ENCODE data around the gene TIE1.

Gene TIE1

DNA sequence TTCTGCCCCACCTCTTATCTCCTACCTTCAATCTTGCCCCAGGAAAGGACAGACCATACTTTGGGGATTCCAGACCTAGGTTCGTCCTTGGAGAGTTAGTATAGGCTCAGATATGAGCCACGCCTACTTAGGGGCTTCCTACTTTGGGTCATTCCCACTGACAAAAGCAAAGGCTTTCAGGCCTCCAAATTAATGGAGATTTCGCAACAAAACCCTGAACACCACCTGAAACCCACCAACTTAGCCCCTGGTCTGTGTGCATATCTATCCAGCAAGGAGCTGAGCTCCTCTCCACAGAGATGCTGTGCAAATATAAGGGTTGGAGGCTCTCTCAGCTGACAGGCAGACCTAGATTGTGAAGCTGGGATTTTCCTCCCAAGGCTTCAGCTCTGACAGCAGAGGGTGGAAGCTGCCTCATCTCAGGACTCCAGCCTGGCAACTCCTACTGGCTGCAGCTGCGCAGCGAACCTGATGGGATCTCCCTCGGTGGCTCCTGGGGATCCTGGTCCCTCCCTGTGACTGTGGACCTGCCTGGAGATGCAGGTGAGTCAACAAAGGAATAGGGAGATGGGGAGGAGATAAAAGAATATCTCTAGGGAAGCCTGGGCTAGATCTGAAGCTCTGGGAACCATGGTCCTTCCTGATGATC is 38.9 kb downstream of the TIE1 start:
- DNase-seq (ENCODE audit: low read depth) = no peak

DNA sequence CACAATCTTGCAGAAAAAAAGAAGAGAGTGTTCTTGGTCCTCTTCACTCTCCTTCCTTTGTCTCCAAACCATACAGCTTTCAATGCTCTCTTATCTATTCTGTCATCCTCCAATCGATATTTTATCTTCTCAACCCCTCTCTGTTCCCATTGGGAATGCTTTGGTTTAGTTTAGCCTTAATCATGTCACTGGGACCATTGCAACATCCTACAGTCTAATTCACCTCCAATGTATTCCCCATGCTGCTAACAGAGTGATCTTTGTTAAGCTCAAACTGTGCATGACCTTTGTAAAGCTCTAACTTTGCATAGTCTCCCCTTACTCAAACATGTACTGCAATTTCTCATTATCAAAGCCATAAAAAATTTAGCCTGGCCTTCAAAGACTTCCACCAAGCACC is 39.8 kb downstream of the TIE1 start:
- DNase-seq (ENCODE audit: low read depth) = no peak

DNA sequence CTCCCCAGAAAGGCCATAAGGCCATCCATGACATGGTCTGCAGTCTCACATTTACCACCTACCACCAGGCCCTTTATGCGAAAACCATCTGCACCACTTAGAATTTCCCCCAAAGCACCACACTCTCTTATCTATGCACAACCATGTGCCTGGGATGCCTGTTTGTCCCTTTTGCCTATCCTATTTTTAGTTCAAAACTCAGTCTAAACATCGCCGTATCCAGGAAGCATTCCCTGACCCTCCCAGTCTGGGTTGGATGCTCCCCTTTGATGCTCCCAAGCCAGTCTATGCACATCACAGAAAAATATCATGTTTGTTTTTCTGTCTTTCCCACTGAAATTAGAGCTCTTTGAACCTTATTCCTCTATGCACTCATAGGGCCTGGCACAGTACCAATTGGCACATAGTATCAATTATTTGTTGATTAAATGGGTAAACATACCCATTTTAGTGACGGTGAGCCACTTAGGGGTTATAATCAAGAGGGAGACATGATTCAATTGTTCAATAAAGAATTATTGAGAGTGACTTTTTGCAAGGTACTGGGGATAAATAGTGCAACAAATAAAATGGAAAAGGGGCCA is 43.6 kb downstream of the TIE1 start:
- no peak for DNase-seq (ENCODE audit: low read depth)

DNA sequence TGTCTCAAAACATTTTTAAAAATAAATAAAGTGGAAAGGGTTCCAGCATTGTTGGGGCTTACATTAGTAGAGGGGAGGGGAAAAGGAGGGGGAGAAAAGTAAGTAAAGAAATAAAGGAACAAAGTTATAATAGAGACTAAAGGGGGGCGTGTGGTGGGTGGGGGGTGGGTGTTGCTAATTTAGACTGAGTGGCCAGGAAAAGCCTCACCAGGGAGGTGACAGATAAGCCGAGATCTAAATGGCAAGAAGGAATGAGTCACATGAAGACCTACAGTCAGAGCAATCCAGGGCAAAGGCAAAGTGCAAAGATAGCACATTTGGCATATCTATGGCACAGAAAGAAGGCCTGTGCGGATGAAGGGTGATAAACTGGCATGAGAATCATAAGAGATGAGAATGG is 44.3 kb downstream of the TIE1 start:
- no peak for DNase-seq (ENCODE audit: low read depth)

DNA sequence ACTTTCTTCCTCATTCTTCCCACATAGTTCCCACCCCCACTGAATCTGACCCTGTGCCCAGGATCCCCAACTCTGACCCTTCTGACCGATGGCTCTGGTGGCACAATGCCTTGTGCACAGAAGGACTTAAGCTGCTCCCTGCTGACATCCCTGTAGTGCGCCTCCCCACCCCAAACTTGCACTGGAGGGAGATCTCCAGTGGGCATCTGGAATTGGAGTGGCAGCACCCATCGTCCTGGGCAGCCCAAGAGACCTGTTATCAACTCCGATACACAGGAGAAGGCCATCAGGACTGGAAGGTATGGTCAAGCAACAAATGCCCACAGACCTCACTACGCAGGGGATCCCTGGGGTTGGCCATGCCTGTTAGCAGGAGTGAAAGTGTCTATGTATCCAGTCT is 45.9 kb downstream of the TIE1 start:
- no peak for DNase-seq (ENCODE audit: low read depth)

DNA sequence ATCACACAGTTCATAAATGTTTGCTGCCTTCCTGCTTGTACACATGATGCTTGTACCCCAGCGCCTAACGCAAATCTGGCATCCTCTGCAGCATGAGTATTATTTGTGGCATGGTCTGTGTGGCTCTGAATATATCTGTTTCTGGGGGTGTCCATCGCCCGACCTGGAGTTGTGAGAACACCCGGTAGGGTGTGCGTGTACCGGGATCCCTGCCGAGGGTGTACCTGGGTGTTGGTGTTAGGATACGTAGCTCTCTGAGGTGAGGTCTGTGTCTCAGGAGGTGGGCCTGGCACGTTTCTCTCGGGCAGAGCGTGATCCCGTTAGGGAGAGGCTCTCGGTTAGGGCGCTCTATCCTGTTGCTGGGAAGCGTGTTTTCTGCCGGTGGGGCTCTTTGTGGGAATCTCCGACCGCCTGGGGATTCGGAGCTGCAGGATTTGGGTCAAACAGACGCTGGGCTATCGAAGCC is 47.6 kb downstream of the TIE1 start:
- no peak for DNase-seq (ENCODE audit: low read depth)

DNA sequence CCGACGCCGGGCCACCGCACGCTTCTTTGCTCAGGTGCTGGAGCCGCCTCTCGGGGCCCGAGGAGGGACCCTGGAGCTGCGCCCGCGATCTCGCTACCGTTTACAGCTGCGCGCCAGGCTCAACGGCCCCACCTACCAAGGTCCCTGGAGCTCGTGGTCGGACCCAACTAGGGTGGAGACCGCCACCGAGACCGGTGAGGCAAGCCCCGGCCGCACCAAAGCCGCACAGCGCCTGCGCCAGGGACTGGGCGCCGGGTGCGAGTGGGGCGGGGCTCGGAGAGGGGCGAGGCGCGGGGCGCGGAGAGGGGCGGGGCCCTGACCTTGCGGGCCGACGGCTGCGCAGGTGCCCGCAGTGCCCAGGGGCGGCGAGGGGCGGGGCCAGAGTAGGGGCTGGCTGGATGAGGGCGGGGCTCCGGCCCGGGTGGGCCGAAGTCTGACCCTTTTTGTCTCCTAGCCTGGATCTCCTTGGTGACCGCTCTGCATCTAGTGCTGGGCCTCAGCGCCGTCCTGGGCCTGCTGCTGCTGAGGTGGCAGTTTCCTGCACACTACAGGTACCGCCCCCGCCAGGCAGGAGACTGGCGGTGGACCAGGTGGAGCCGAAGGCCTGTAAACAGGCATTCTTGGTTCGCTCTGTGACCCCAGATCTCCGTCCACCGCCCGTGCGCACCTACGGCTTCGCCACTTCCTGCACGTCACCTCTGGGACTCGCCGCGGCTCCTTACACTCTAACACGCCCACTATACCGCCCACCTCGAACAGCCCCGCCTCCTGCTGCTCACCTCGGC is 48.2 kb downstream of the TIE1 start:
- no peak for DNase-seq (ENCODE audit: low read depth)

DNA sequence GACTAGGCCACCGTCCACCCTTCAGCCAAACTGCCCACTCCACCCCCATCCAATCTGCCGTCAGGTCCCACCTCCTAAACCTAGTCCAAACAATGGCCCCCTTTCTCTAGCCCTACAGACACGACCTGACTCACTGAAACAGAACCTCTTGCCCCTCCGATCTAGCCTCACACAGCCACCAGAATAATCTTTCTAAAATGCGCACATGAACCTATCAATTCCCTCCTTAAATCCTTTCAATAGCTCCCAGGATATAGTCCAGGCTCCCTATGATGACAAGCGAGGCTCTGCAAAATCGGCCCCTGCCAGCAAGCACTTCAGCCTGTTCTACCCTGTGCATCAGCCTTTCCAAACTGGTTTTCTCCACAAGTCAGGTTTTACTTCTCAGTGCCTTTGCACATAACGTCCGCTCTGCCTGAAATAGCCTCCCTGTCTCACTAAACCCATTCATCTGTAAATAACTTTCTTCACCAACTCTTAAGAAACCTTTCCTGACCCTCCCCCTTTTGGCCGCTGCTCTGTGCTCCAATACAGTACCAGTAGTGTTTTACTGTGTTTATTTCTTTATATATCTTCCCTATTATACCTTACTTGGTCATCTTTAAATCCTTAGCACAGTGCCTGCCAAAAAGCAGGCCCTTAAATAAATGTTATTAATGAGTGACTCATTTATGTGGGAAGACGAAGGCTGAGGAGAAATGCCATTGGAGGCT is 49.0 kb downstream of the TIE1 start:
- no peak for DNase-seq (ENCODE audit: low read depth)

DNA sequence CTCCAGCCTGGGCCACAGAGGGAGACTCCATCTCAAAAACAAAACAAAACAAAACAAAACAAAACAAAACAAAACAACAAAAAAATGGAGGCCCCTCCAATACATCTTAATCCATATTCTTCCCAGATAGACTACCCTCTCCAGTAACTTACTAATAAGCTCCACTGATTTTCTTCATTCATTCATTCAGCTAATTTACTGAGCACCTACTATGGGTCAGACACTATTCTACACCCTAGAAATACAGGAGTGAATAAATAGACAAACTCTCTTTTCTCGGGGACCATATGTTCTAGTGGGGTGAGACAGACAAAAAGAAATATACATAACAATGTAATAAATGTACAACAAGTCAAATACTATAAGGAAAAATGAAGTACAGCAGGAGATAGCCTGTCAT is 50.2 kb downstream of the TIE1 start:
- no peak for DNase-seq (ENCODE audit: low read depth)

DNA sequence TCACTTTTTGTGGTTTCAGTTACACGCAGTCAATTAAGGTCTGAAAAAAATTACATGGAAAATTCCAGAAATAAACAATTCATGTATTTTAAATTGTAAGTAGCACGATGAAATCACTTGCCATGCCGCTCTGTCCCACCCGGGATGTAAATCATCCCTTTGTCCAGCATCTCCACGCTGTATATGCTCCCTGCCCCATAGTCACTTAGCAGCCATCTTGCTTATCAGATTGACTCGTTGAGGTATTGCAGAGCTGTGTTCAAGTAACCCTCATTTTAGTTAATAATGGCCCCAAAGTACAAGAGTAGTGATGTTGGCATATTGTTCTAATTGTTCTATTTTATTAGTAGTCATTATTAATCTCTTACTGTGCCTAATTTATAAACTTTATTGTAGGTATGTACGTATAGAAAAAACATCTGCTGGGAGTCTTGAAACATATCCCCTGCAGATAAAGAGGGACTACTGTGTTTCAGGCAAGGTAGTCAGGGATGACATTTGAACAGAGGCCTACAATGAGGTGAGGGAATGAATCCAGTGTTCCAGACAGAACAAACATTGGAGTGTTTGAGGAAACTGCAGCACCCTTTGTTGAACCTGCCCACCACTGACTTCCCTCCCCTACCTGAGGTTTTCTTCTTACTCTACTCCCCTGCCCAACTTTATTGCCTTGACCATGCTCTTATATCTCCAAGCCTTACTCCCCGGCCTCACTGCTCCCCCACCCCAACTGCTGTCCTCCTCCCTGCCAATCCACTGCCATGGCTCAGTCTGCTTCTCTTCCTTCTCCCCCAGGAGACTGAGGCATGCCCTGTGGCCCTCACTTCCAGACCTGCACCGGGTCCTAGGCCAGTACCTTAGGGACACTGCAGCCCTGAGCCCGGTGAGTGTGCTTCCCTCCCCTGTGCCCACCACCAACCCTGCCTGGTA is 50.9 kb downstream of the TIE1 start:
- DNase-seq (ENCODE audit: low read depth) = no peak

DNA sequence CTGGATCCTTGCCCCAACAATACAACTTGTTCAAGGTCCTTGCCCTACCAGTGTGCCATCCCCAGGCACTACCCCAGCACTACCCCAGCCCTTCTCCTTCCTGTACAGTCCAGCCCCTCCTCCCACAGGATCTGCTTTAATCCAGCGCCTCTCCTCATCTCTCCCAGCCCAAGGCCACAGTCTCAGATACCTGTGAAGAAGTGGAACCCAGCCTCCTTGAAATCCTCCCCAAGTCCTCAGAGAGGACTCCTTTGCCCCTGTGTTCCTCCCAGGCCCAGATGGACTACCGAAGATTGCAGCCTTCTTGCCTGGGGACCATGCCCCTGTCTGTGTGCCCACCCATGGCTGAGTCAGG is 51.5 kb downstream of the TIE1 start:
- no peak for DNase-seq (ENCODE audit: low read depth)

DNA sequence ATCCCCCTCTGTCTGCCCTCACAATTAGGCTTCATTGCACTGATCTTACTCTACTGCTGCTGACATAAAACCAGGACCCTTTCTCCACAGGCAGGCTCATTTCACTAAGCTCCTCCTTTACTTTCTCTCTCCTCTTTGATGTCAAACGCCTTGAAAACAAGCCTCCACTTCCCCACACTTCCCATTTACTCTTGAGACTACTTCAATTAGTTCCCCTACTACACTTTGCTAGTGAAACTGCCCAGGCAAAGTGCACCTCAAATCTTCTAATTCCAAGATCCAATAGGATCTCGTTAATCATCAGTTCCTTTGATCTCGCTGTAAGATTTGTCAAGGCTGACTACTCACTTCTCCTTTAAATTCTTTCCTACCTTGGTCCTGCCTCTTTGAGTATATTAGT is 52.1 kb downstream of the TIE1 start:
- no peak for DNase-seq (ENCODE audit: low read depth)

DNA sequence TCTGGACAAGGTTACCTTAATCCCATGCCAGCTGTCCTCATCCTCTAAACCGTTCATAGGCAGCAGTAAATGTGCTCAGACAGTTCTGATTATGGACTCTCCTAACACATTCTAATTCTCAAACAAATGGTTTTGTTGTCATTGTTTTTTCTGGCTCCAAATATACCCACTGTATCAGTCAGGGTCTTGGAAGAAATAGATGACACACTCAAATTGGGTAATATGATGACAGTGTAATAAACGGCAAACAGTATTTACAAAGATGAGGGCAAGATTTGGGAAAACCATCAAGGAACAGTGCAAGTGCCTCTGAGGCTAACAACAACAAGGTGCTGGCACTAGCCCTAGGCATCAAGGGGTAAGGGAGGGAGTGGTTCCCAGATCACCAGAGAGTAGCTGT is 53.7 kb downstream of the TIE1 start:
- DNase-seq (ENCODE audit: low read depth) = no peak

DNA sequence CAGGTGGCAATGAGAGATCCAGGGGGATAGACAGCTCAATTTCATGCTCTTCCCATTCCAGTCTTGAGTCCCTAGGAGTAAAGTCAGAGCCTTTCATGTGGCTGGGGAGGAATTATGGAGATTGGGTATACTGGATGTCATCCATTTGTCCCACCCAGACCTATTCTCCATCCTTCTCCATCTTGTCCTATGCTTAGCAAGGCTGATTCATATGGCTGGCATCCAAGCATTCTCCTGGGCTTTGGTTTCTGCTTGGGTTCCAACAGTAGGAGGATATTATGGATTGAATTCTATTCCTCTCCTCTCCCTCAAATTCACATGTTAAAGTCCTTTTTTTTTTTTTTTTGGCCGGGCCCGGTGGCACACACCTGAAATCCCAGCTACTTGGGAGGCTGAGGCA is 54.2 kb downstream of the TIE1 start:
- no peak for DNase-seq (ENCODE audit: low read depth)

DNA sequence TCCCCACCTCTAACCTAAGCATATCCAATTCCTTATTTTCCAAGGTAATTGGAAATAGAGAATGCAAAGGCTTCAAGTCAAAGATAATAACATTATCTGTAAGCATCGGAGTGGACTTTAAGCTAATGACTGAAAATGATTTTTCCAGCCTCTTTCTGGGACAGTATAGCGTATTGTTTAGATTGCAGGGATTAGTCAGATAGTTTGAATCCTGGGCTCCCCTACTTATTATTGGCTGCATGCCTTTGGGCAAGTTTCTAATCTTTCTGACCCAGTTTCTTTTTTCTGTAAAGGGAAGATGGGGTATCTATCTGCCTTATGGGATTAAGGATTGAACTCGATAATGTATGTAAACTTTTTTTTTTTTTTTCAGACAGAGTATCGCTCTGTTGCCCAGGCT is 56.5 kb downstream of the TIE1 start:
- DNase-seq (ENCODE audit: low read depth) = no peak

DNA sequence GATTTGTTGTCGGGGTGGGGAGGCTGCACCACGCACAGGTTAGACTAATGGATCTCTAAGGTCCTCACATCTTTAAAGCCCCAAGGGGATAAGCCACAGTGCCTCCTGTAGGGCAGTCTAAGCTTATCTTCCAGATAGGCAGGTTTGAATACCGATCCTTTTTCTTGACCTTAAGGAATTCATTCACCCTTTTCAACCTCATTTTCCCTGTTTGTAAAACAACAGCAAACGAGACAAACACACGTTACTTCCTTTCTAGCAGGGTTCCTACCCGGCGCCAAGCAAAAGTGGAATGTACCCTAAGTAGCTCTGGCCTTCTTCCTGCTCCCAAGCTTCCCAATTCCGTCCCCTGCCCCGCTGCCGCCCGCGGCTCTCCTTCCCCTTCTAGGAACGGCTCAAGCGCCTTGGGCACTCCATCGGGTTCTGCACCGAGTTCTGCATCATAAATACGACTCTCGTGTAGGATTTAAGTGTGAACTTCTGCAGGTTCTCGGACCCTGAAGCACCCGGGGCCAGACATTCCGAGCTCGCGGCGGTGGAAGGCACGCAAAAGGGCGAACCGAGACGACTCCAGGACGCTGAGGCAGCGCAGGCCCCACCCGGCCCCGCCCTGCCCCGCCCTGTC is 57.5 kb downstream of the TIE1 start:
- DNase-seq (ENCODE audit: low read depth) = no peak

DNA sequence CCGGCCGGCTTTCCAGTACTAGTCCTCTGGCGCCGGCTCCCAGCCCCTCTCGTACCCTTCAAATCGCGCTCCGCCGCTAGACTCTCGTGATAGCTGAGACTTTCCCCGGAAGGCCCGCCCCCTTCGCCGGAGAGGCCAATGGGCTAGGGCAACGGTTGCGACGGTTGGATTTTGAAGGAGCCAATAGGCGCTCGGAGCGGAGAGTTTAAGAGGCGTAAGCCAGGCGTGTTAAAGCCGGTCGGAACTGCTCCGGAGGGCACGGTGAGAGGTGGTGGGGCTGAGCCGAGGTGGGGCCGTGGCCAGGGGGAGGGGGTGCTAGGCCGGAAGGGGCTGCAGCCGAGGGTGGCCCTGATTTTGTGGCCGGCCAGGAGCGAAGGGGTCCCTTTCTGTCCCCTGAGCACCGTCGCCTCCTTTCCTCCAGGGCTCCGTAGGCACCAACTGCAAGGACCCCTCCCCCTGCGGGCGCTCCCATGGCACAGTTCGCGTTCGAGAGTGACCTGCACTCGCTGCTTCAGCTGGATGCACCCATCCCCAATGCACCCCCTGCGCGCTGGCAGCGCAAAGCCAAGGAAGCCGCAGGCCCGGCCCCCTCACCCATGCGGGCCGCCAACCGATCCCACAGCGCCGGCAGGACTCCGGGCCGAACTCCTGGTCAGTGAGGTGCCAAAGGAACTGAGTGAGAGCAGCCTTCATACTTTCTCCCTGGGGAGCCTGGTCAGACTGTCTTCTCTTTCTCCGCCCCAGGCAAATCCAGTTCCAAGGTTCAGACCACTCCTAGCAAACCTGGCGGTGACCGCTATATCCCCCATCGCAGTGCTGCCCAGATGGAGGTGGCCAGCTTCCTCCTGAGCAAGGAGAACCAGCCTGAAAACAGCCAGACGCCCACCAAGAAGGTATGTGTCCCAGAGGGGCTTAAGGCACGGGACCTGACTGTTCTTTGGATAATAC is 58.2 kb downstream of the TIE1 start, which contains the start of gene CDC20:
CDC20 (plus strand) TSS at position 236 of the 948 bp plus-strand sequence; CDS start at position 471, 235 bp downstream.
- DNase-seq (ENCODE audit: low read depth) = peak; percentile 98

DNA sequence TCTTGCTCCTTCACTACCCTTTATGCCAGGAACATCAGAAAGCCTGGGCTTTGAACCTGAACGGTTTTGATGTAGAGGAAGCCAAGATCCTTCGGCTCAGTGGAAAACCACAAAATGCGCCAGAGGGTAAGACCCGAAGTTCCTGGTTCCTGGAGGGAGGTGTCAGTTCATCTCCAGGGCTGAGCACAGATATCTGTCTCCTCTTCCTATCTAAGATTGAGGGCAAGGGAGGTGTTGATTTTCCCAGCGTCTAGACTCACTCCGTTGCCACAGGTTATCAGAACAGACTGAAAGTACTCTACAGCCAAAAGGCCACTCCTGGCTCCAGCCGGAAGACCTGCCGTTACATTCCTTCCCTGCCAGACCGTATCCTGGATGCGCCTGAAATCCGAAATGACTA is 58.9 kb downstream of the TIE1 start:
- no peak for DNase-seq (ENCODE audit: low read depth)

DNA sequence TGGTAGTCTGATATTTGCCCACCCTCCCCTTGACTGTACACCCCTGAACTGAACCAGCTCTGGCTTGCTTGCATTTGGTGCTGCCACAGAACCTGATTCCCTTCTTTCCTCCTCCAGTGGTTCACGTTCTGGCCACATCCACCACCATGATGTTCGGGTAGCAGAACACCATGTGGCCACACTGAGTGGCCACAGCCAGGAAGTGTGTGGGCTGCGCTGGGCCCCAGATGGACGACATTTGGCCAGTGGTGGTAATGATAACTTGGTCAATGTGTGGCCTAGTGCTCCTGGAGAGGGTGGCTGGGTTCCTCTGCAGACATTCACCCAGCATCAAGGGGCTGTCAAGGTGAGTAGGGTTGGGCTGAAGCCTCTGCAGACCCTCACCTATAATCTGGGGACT is 59.8 kb downstream of the TIE1 start:
- no peak for DNase-seq (ENCODE audit: low read depth)

Measured in stimulated activated CD8-positive, alpha-beta memory T cell treated with anti-CD3 and anti-CD28 coated beads, Interleukin-7, amount 100 ng/mL, for 24 hours (primary cell).